ENCODE results near the gene SIGLEC1.

- TF ChIP-seq CTCF (conservative IDR thresholded peaks at IDR 0.05; ENCODE audit: low read depth, low read length) (no peak), POLR2A (IDR thresholded peaks at IDR 0.05; ENCODE audit: low read depth, low read length) (no peak), RAD21 (IDR thresholded peaks at IDR 0.05; ENCODE audit: low read length) (no peak)
These were observed 47.5 kb upstream of the SIGLEC1 start for GRCh38 chr20:3759884-3760283.

Data from IMR-90 (cell line).